Activated CD8-positive, alpha-beta memory T cell treated with anti-CD3 and anti-CD28 coated beads, Interleukin-2, amount 50 U/mL, for 24 hours (primary cell): ENCODE results near the gene TRPM3.

ENCODE experiments used
- DNase-seq: peaks from one replicate; pipeline ENCODE4 v3.0.0-alpha.2; 2020; ENCODE audit errors: extremely low read depth

Gene TRPM3

DNA sequence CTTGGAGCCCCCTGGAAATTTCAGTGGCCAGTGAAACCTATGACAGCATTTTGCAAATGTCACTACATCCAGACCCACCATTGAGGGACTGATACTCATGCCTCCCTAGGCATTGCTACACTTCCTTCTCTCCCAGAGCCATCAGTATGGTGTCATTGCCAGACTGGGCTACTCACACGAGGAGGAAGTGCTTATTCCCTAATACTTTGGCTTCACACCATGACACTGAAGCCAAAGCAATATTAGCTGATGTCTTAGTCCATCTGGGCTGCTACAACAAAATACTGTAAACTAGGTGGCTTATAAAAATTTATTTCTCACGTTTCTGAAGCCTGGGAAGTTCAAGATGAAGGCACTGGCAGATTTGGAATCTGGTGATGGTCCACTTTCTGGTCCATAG is 22.6 kb downstream of the TRPM3 start:
- no peak for DNase-seq

DNA sequence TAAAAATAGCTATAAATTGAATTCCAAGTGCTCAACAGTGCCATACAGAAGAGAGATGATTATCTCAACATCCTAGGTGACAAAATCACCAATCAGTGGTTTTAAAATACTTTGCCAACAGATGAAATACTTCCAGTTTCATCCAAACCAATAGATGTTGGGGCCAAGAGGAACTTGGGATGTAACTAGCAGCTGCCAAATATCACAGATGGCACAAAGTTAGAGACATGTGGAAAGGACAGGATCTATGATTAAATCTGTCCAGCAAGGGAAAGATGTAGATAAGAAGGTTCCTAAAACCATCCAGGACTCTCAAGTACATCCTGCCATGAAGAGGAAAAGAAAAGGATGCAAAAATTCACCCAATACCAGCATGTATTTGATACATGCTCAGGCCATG is 23.8 kb downstream of the TRPM3 start:
- no peak for DNase-seq

DNA sequence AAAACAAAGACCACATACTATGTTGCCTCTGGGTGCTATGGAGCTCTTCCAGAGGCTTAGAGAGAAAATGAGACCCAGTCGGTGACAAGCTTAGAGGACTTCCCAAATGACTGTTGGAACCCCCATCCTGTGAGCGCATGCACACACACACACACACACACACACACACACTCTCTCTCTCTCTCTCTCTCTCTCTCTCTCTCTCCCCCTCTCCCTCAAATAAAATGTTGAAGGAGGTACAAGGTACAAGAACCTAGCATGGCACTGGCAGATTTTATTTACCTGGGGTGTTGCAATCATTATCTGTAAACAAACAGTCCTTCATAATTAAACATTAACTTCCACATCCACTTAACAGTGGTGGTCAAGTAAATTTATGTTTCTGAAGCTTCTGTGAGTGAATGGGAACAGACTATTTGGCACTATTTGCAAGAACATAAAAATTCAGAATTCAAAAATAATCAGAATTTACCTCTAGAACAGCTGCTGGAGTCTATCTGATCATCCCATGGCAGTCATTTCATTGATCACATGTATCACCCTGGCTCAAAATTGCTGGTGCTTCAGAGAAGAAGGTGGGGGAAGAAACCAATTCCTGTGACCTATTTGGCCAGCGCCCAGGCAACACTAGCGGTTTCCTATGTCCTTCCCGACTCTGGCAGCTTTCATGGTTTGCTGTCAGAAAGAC is 24.9 kb downstream of the TRPM3 start:
- no peak for DNase-seq

DNA sequence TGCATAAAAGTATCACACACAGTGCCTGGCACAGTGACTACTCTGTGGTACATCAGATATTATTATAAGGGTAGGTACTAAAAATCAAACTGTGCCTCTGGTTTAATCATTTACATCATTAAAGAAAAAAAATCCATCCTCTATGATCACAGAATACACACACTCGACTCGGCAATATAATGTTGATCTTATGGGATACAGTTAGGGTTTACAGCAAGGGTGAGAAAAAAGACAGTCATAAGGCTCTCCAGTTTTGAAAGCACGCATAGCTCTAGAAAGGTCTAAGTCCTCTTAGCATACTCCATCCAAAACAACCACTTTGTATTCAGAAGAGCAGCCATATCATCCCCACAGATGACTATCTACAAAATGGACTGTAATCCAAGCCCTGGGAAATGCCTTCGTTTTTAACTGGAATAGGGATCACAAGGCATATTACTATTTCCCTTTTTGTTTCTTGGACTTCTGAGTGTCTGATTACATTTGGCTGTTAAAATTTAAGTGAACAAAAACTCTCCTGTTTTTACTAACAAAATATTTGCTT is 26.6 kb downstream of the TRPM3 start:
- DNase-seq: no peak

GRCh38 chr9:71090896-71091295 is 30.5 kb downstream of the TRPM3 start:
- DNase-seq: no peak

DNA sequence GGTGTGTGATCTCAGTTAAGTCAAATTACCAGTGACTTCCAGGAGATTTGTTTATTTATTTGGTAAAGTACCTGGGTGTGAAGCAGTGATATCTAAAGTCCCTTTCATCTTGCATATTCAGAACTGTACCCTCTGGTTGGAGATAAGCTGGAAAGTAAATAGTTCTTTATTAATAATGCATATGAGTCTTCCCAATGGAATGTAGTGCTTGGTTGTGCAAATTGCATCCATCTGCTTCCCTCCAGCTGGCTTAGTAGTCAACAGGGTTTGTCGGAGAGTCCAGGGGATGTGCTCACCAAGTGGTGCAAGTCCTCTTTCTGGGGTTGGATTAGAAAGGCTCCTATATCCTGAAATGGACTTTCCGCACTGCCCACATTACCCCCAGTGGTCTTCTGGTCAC is 42.0 kb downstream of the TRPM3 start:
- no peak for DNase-seq

GRCh38 chr9:71076096-71076495 is 45.3 kb downstream of the TRPM3 start:
- DNase-seq: no peak

- DNase-seq: no peak
Measured at GRCh38 chr9:71073494-71073893, 47.9 kb downstream of the TRPM3 start.

- no peak for DNase-seq
Measured at GRCh38 chr9:71072587-71072986, 48.8 kb downstream of the TRPM3 start.

DNA sequence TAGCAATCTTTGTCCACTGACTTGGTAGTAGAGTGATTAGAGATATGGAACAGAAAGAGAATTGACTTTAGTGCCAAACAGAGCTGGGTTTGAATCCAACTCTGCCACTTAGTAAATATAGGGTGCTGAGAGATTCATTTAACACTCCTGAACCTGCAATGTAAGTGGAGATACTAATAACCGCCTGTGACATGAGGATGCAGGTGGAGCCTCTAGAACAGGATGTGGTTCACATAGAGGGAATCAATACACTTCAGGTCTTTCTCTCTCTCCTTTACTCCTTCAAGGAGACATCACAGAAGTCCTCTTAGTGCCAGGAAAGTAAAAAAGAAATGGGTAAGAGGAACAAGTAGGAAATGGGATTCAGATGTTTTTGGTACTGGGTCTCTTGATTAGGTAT is 49.8 kb downstream of the TRPM3 start:
- DNase-seq: no peak

- DNase-seq: no peak
Measured at GRCh38 chr9:71058660-71059059, 62.8 kb downstream of the TRPM3 start.

GRCh38 chr9:71052287-71052686 is 69.1 kb downstream of the TRPM3 start:
- DNase-seq: no peak

GRCh38 chr9:71048280-71048679 is 73.1 kb downstream of the TRPM3 start:
- DNase-seq: no peak

- no peak for DNase-seq
Measured at GRCh38 chr9:71042448-71042990, 78.9 kb downstream of the TRPM3 start.

DNA sequence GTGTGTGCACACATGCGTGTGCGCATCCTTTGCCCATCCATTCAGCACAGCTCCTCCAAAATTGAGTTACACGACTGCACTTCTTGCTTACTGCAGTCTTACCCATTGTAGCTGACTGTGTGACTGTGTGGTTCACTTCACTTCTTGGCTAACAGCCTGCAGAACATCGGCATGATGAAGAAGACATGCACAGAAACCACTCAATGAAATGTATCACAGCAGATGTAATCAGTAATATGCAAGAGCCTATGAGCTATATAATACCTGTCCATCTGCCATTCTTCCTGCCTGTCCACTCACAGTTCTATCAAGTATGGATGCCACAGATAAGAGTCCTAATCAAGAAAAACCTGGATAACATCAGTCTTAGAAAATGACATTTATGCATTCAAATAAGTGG is 83.9 kb downstream of the TRPM3 start:
- DNase-seq: no peak

- no peak for DNase-seq
Measured at GRCh38 chr9:71036501-71036900, 84.9 kb downstream of the TRPM3 start.

- no peak for DNase-seq
Measured at GRCh38 chr9:71032779-71033178, 88.6 kb downstream of the TRPM3 start.

DNA sequence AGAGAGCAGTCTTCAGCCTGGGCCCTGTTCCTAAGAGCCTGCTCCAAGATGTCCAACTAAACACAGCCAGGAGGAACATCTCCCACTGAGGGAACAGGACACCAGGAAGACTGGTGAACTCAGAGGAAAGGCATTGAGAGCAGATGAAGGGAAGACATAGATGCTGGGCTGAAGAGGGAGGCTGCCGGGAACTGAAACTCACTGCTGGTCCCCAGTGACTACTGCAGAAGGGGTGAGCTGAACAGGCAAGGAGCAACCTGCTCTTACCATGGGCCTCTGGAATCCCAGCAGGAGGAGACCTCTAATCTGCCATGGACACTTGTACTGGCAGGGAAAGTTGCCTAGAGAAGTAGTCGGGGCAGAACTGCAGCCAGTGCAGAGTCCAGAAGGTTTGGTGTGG is 95.7 kb downstream of the TRPM3 start:
- no peak for DNase-seq

GRCh38 chr9:71025201-71025600 is 96.2 kb downstream of the TRPM3 start:
- DNase-seq: no peak

GRCh38 chr9:71010258-71010657 is 111.2 kb downstream of the TRPM3 start:
- DNase-seq: no peak

DNA sequence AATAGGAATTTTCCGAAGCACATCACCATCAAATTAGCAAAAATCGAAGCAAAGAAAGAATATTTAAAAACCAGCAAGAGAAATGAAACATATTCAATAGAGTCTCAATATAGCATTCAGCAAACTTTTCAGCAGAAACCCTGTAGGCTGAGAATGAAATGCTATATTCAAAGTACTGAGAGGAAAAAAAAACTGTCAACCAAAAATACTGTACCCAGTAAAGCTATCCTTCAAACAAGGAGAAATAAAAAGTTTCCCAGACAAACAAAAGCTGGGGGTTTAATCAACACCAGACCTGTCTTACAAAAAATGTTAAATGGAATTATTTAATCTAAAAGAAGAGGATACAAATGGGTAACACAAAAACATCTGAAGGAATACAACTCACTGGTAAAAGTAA is 116.0 kb downstream of the TRPM3 start:
- DNase-seq: no peak

DNA sequence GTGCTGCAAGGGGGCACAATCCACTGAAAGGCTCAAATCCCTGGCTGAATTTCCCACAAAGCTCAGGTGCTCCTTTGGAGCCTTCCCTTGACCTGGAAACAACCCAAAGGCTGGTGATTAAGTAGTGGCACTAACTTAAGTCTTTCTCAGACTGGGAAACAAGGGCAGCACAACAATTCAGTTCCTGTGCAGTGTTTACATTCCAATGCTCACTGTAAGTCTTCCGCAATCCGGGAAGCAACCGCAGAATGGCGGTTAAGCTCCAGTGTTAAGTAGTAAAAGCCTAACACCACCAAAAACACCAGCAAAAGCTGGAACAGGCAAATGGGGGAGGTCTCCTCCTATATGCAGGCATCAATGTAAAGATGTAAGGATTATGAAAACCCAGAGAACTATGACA is 117.2 kb downstream of the TRPM3 start:
- no peak for DNase-seq

DNA sequence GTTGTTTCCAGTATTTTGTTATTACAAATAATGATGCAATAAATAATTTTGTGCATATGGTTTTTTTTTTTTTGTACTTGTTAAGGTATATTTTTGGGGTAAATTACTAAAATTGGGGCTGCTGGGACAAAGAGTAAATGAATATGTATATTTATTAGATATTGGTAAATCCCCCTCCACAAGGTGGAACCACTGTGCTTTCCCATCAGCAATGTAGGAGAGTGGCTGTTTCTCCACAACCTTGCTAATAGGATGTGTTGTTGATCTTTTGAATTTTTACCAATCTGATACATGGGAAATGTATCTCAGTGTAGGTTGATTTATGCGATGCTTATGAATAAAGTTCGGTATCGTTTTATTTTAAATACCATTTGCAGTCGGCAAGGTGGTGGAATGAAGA is 118.1 kb downstream of the TRPM3 start:
- DNase-seq: no peak
